Activated CD8-positive, alpha-beta T cell treated with anti-CD3 and anti-CD28 coated beads for 36 hours (primary cell): ENCODE data around the gene XKR3. TPM values are rescaled to one million over a fixed set of nuclear protein-coding genes. Genes with fewer than 3 reads are reported as not detected.

ENCODE experiments used
- ATAC-seq: fragments of 200-7000 bp; cut with Tn5 transposase; one replicate; pipeline ENCODE4 v1.10.0; 2021; ENCODE audit warnings: mild to moderate bottlenecking, moderate library complexity
- CTCF ChIA-PET: fragments of 350-600 bp; sonication (Branson Sonifier 250); formaldehyde crosslinking; loops from one replicate; lab custom pipeline; 2021; ENCODE audit warnings: antibody characterized with exemption; lab: Charles Lee
- POLR2A ChIA-PET: fragments of 350-600 bp; sonication (Branson Sonifier 250); formaldehyde crosslinking; loops from one replicate; lab custom pipeline; 2021; ENCODE audit warnings: antibody characterized with exemption; lab: Charles Lee
- DNase-seq: peaks from one replicate; pipeline ENCODE4 v3.0.0-alpha.2; 2020
- H3K27ac Mint-ChIP-seq: one replicate; pipeline ENCODE4 v1.8.0; 2021; ENCODE audit warnings: mild to moderate bottlenecking, mixed read lengths
- H3K27me3 Mint-ChIP-seq: one replicate; pipeline ENCODE4 v1.8.0; 2021; ENCODE audit warnings: mixed read lengths
- H3K36me3 Mint-ChIP-seq: one replicate; pipeline ENCODE4 v1.8.0; 2021; ENCODE audit warnings: low read depth, mixed read lengths
- H3K4me1 Mint-ChIP-seq: one replicate; pipeline ENCODE4 v1.8.0; 2021; ENCODE audit warnings: low read depth, mixed read lengths
- H3K4me3 Mint-ChIP-seq: one replicate; pipeline ENCODE4 v1.8.0; 2021; ENCODE audit warnings: mild to moderate bottlenecking, moderate library complexity, mixed read lengths
- H3K9me3 Mint-ChIP-seq: one replicate; pipeline ENCODE4 v1.8.0; 2021; ENCODE audit warnings: mixed read lengths
- CTCF ChIP-seq: fragments of 200-600 bp; IDR thresholded peaks from one replicate; pipeline ENCODE4 v1.8.0; 2022; ENCODE audit warnings: antibody characterized with exemption, mild to moderate bottlenecking
- intact Hi-C: fragments of 100-400 bp; cut with micrococcal nuclease; formaldehyde crosslinking; loops from one replicate; pipeline ENCODE4 v1.10.0; 2022
- total RNA-seq, 2 experiments: library from RNA; stranded (reverse); gene quantifications; one replicate each; pipeline ENCODE4 v1.2.3, GENCODE V29; 2021

XKR3 gene
- total RNA-seq, 2 experiments from 2014 or later: not detected

- no peak for DNase-seq
- Mint-ChIP-seq H3K36me3 (no peaks in the 10 kb centered on the region), H3K9me3 (no peaks in the 10 kb centered on the region), H3K4me3 (no peak overlapping the region), H3K27me3 (no peaks in the 10 kb centered on the region), H3K27ac (no peak overlapping the region), H3K4me1 (peaks cover 7% of the 10 kb centered on the region)
- no peak for TF ChIP-seq CTCF
- ATAC-seq: no peak
- ChIA-PET CTCF (no interaction called here), POLR2A (no interaction called here)
- intact Hi-C loops: no loop called here
Measured at GRCh38 chr22:16807109-16807508, 18.1 kb downstream of the XKR3 start.

- Mint-ChIP-seq H3K4me1 (peaks cover 7% of the 10 kb centered on the region), H3K9me3 (no peaks in the 10 kb centered on the region), H3K27ac (no peak overlapping the region), H3K36me3 (no peaks in the 10 kb centered on the region), H3K27me3 (no peaks in the 10 kb centered on the region), H3K4me3 (no peak overlapping the region)
- intact Hi-C loops: no loop called here
- CTCF ChIA-PET: no interaction called here
- POLR2A ChIA-PET: no interaction called here
- DNase-seq (no peak), ATAC-seq (no peak)
- TF ChIP-seq CTCF: no peak
Measured at GRCh38 chr22:16806401-16806800, 18.8 kb downstream of the XKR3 start.

- Mint-ChIP-seq H3K9me3 (no peaks in the 10 kb centered on the region), H3K4me1 (no peaks in the 10 kb centered on the region), H3K27ac (no peak overlapping the region), H3K4me3 (no peak overlapping the region), H3K27me3 (no peaks in the 10 kb centered on the region), H3K36me3 (no peaks in the 10 kb centered on the region)
- DNase-seq (no peak), ATAC-seq (no peak)
- ChIA-PET POLR2A (no interaction called here), CTCF (no interaction called here)
- intact Hi-C loops: no loop called here
- no peak for TF ChIP-seq CTCF
Measured at GRCh38 chr22:16804882-16805281, 20.3 kb downstream of the XKR3 start.

GRCh38 chr22:16803255-16803917, 21.8 kb downstream of the XKR3 start:
- no peak for DNase-seq
- H3K4me3 Mint-ChIP-seq: no peak overlapping the region
- no peak for ATAC-seq
- H3K27me3 Mint-ChIP-seq: no peaks in the 10 kb centered on the region
- ChIA-PET CTCF (no interaction called here), POLR2A (no interaction called here)
- no peak for TF ChIP-seq CTCF
- no peaks in the 10 kb centered on the region for H3K9me3 Mint-ChIP-seq
- no peaks in the 10 kb centered on the region for H3K4me1 Mint-ChIP-seq
- intact Hi-C loops: no loop called here
- no peak overlapping the region for H3K27ac Mint-ChIP-seq
- no peaks in the 10 kb centered on the region for H3K36me3 Mint-ChIP-seq

GRCh38 chr22:16801571-16801970, 23.6 kb downstream of the XKR3 start:
- ChIA-PET CTCF (no interaction called here), POLR2A (no interaction called here)
- DNase-seq (no peak), ATAC-seq (no peak)
- intact Hi-C loops: no loop called here
- no peak for TF ChIP-seq CTCF
- H3K9me3 Mint-ChIP-seq: no peaks in the 10 kb centered on the region
- H3K4me3 Mint-ChIP-seq: no peak overlapping the region
- no peaks in the 10 kb centered on the region for H3K4me1 Mint-ChIP-seq
- H3K27me3 Mint-ChIP-seq: no peaks in the 10 kb centered on the region
- no peak overlapping the region for H3K27ac Mint-ChIP-seq
- H3K36me3 Mint-ChIP-seq: no peaks in the 10 kb centered on the region
